Right lobe of liver (tissue), 4 donors: ENCODE data around the gene NPHP3.

Source experiments
- POLR2A ChIP-seq: fragments of 450-650 bp; IDR thresholded peaks from one replicate; pipeline ENCODE4 v1.6.1; 2017; ENCODE audit warnings: antibody characterized with exemption, mild to moderate bottlenecking
- TF ChIP-seq, protein P1 (sequence below), 4 donors: fragments of 200-600 bp in 3 of 4; fragments of 450-650 bp in 1 of 4; IDR thresholded peaks; one replicate each; pipeline versions ENCODE4 v1.5.1 to v1.8.0; 2016 to 2022; ENCODE audit warnings: antibody characterized with exemption in 4 of 4, mild to moderate bottlenecking in 2 of 4
- donor health status: DM: no; HTN: no; CAD: no.
- donor health status: DM: no; HTN: no; CAD: no.
- donor health status: DM: no; HTN: yes; CAD: no.

DNA sequence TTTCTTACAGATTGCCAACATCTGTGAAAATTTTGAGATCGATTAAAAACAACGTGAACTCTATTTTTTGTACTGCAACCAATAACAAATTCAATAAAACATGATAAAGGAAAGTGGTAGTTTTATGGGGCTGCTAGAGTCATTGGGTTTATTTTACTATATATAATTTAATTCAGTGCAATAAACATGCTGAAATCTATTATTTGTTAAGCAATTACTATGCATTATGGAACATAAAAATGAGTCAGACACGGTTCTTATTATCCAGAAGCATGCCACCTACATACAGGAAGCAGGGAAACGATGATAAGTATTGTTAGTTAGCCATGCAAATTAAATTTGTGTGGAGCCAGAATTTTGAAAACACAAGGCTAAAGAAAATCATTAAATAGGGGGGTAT lies 27.2 kb downstream of the NPHP3 start:
- TF ChIP-seq, protein P1, sequence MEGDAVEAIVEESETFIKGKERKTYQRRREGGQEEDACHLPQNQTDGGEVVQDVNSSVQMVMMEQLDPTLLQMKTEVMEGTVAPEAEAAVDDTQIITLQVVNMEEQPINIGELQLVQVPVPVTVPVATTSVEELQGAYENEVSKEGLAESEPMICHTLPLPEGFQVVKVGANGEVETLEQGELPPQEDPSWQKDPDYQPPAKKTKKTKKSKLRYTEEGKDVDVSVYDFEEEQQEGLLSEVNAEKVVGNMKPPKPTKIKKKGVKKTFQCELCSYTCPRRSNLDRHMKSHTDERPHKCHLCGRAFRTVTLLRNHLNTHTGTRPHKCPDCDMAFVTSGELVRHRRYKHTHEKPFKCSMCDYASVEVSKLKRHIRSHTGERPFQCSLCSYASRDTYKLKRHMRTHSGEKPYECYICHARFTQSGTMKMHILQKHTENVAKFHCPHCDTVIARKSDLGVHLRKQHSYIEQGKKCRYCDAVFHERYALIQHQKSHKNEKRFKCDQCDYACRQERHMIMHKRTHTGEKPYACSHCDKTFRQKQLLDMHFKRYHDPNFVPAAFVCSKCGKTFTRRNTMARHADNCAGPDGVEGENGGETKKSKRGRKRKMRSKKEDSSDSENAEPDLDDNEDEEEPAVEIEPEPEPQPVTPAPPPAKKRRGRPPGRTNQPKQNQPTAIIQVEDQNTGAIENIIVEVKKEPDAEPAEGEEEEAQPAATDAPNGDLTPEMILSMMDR (IDR thresholded peaks at IDR 0.05): no peak
- TF ChIP-seq POLR2A: no peak
